ENCODE results near the gene SPATC1L.
"Not testable (repeated sequence)": the region's sequence is repeated elsewhere in the genome, so short reads cannot be mapped to it uniquely, and the experiment has no call there.

The SPATC1L gene

DNA sequence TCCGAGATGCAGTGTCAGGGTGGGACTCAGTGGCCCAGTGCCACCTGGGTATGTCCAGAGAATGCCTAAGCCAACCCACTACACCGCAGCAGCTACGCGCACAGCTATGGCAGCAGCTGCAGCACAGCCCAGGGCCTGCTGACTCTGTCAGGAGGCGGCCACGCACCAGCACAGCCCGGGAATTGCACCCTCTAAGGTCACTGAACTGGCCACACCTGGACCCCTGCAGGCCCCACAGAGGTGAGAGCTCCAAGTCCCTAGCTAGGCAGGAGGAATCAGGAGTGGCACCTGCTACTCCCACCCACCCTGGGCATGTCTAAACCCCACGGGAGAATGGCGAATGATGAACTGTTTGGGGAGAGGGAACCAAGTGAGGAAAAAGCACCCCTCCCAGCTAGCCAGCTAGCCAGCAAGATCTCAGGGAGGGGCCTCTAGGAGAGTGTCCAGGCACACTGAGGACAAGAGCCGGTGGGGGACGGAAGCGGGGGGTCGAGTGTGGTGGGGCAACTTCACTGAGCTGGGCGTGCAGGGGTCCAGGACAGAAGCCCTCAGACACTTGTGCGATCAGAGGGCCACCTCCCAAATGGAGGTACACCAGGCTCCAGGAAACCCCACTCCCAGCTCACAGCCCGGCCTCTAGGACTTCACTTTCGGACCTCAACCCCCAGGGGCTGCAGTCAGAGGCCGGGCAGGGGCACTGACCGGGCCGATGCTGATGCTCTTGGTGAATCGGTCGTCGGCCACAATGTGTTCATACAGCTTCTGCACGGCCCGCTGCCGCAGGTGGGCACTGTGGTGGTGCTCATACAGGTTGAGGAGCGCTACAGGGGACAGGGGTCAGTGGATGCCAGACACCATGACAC lies 30.4 kb upstream of the SPATC1L start:
- DNase-seq = no peak

DNA sequence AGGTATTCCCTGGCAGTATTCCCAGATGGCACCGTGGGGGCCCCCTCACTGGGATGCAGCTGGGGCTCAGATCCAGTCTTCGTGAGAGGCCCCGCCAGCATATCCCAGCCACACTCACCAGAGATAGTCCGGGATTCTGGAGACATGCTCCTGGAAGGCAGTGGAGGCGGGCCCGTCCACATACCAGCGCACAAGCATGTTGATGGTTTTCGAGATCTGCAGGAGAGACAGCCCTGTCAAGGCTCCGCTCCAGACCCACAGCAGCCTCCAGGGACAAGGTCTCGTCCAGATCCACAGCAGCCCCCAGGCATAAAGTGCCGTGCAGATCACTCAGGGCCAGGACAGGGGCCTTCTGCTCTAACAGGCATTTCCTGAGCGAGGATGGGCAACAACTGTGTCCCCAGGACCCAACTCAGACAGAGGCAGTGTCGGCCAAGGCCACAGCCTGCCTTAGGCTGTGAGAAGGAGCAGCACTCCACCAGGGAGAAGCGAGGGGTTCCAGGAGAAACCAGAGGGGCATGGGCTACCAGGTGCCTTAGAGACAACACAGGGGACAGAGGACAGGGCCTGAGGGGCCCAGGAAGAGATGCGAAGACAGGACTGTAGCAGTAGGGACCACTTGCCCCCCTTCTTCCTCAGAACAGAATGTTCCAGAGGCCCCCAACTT lies 29.5 kb upstream of the SPATC1L start:
- DNase-seq = no peak

DNA sequence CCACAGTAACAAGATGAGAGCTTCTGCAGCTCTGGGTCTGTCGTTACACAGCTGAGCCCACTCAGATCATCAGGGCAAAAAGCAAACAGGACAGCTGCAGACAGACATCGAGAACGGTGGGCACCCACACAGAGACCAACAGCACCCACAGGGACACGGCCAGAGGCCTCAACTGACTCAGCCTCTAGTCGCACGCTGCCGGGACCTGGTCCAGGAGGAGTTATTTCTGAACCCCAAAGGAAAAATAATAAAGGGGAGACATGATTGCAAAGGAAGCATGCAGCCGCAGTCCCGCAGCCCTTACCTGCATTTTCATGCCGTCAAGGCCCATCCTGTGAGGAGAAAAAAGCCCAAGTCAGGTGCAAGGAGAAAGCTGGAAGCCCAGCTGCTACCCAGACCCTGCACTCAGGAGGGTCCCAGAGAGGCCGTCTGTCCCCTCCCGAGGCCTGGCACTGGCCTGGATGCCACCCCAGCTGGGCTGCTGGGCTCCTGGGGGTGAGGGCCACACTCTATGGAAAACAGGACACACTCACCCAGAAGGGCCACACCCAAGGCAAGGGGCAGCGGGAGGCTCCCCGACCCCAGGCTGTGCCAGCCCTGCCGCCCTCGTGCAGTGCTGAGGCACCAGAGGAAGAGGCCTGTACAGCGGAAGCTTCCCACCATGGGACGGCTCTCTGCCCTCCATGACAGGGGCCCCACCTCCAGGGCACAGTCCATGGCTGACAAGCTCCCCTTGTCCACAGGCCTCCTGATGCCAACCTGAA lies 28.6 kb upstream of the SPATC1L start:
- no peak for DNase-seq

DNA sequence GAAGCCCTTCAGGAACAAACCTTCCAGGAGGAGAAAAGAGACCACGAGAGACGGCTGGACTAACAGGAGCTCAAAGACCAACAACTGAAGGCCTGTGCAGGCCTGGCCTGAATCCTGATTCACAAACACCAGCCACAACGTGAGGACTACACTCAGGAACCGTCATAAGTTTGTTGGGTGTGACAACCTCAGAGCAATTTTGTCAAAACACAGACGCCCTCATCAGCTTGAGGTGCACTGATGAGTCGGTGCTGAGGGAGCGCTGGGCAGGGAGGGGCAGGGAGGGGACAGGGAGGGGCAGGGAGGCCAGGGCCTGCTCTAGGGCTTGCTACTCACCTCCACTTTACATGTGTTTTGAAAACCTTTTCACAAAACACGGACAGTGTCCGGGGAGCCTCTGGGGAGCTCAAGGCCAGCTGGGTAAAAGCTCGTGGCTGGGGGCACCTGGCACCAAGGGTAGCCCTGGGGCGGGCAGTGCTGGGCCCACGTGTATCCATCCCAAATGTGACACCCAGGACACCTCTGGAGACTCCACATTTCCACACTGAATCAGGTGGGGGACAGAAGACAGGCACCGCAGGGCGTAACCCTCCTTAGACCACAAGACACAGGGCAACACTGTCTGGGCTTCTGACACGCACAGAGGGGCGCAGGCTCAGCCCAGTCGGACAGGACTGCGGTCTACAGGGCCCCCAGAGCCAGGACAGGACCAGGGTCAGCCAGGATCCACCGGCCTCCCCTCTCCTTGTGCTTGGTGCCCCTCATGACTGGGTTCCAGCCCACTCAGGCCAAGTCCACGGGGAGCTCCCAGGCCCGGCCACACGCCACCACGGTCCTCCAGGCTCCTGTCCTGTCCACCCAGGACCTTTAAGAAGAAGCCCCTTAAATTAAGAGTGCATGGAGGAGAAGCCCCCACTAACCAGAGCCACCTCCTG lies 27.8 kb upstream of the SPATC1L start:
- no peak for DNase-seq

DNA sequence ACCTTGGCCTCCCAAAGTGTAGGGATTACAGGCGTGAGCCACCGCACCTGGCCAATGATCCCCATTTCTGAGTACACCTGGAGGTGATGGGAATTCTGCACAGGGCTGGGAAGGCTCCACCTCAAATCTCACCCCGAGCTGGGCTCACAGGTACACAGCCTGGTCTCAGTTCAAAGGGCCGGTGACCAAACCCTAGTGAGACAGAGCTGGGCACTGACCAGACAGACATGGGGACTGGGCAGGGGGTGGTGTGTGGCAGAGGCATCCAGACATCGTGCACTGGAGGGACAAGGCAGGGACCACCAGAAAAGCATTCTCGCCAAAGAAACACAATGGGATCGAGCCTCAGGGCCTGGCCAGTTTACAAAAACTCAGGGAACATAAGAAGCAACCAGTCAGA lies 27.1 kb upstream of the SPATC1L start:
- no peak for DNase-seq

DNA sequence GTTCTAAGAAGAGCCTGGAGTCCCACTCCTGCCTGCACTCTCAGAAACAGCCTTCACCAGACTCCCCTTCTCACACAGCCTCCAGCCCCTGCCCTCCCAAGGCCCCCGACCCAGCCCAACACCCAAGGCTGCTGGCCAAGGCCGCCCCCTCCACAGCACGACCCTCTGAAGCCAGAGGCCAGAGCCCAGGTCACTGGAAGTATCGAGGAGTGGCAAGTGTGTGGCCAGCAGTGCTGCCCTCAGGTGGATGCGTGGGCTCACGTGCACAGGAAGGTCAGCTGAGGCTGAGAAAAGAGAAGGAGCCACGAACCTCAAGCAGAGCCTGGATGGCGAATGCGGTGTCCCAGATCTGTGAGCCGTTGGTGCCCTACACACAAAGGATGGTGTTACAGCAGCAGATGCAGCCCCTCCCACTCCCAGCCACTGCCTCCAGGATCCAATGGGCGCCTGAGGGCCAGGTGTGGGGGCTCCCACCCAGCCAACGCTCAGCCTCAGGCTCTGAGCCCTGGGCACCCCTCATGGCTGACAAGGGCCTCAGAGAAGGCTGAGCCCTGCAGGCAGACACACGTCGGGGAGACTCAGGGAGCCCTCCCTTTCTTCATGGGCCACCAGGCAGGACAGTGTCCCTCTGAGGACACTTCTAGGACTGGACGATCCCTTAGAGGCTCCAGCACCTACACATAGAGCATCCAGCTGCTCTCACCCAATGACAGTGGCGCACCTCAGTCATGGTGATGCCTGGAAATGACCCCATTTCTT lies 26.3 kb upstream of the SPATC1L start:
- DNase-seq = no peak

DNA sequence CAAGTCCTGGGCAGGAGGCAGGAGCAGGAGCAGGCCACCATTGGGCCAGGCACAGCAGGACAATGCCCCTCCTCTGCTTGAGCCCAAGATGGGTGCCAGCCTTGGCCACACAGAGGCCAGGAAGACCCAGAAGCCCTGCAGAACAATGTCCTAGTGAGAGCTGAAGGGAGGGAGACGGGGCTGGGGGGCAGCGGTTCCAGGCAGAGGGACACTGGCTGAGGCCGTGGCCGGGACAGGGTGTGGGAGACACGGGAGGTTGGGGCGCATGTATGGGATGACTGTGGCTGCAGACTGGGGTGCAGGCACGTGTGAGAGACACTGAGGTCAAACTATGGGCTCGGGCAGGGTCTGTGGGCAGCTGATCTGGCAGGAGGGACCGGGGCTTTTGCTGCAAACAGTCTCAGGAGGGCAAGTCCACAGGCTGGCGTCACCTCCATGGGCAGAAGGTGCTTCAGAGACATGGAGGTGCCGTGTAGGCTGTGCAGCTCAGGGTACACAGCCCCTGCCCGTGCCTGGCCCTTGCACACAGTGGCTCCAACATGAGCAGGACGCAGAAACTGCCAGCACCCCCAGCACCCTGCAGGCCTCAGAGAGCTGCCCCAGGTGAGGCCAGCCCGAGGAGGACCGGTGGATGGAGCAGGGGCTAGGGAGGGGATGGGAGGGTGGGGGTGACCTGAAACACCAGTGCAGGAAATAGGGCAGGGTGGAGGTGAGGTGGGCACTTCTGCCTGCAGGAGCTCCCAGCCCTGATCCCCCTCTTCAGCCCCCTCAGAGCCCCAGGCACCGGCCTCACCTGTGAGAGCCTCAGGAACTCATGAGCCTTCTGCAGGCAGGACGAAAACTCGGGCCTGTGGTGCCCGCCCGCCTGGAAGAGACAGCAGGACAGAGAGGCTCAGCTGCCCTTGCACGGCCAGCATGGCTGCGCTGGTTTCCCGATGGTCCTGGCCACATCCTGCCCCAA lies 24.8 kb upstream of the SPATC1L start:
- no peak for DNase-seq

DNA sequence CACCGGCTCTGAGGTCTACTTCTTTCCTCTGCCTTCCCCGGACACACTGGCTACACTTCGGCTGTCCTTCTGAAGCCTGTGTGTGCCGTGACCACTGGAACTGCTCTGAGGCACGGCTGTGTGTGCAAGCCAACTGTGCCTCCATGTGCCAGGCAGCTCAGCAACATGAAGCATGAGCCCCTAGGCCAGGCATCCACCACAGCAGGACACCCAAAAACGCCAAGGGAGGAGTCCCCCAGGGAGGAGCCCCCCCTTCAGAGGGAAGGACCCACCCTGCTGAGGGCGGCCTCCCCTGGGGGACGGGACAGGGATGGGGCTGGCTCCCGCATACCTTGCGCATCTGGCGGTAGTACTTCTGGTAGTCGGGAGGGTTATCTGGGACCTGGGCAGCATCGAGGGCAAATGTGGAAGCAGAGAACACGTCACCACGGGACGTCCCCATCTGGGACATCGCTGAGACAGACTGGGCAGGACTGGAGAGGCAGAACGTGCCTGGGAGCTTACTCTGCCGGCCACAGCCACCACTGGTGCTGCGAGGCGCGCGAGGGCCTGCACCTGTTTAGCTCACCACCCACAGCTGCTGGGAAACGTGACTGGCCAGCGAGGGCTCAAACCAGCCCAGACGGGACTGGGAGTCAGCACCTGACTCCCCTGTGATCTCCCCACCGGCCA lies 23.8 kb upstream of the SPATC1L start:
- DNase-seq = no peak

DNA sequence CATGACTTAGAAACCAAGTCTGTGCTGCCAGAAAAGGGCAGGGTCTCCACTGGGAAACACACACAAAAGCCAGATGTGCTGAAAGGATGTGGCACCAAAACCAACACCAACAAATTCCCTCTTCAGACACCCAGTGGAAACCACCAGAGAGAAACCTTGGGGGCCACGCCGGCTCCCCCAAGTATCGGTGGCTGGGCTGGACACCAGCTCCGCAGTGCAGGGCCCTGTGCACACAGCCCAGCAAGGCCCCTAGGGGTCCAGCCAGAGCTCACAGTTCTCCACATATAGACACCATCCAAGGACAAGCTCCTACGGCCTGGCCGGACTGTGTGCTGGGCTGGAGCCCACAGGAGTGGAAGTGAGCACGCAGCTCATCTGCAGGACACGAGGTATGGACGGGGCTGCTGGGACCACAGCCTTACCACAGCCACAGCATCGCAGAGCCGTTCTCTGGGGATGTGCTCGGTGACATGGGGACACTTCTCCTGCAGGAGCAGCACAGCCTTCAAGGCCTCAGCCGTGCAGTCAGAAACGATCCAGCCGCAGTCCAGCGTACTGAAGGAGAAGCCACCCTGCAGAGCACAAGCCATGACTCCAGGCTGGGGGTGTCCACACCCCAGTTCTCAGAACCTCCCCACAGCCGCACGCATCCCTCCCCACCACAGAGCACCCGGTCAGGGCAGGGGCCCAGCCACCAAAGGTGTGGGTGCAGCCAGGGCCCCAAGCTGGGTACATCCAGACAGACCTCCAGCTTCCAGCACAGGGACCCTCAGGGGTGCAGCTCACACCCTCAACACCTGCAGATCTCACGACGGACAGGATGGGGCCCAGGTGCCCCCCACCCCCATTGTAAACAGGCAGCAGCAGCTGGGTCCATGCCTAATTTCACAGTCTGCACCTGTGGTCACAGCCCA lies 23.0 kb upstream of the SPATC1L start:
- DNase-seq = no peak

DNA sequence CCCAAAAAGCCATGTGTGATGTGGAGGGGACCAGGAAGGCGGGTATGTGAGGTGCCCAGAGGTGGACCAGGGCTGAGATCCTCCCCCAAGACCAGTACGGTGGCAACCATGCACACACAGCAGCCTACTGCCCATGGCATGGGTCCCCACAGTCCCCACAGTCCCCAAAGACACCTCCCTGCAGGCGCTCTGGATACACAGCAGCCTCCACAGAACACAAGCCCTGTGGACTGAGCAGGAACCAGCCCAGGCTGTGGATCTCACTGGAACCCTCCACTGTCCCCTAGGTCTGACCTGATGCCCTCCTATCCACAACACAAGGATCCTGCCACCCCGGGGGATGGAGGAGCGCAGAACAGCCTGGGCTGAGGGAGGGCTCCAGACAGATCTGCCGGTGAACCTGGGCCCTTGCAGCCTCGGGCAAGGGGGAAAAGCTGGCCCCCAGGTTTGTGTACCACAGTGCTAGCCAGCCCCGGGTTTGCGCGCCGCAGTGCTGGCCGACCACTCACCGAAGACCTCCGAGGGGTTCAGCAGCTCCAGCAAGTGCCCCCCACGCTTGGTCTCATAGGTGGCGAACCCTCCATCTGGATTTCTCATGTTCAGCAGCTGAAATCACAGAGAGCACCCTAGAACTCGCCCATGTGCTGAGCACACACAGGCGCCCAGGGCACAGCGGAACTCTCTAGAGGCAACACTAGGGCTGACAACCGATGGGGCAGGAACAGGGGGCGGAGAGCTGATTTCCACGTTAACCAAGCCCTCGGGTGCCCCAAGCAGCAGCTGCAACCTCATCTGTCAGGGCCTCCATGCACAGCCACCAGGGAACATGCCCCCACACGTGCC lies 22.1 kb upstream of the SPATC1L start:
- DNase-seq = no peak

DNA sequence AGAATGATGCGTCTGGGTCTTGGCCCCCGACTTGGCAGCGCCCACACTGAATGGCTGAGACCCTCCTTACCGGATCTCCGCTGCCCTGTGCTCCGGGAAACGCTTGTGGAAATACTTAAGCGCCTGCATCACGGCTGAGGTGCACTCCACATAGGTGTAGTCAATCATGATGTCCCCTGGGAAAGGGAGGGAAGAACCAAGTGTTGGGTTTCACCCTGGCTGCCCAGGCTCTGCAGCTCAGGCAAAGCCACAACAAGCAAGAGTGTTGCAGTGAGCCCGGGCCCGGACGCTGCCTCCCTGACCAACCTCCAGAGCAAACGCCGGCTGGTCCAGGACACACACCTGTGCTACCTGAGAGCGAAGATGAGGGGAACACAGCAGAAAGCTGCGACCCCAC lies 21.5 kb upstream of the SPATC1L start:
- no peak for DNase-seq

DNA sequence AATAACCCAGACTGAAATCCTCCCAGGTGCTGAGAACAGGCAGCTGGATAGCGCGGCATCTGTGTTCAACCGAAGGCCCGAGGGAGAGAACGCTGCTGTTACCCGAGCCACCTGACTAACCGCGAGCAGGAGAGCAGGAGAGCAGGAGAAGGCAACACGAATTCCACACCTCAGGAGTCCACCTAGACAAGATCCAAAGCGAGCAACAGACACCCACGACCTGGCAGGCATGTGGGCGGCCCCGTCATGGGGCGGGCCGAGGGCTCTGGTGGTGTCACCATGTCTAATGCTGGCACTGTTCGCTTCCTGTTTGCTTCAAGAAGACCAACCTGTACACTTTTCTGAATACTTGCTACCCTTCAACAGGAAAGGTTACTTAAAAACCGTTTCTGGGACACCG lies 20.9 kb upstream of the SPATC1L start:
- DNase-seq = no peak

DNA sequence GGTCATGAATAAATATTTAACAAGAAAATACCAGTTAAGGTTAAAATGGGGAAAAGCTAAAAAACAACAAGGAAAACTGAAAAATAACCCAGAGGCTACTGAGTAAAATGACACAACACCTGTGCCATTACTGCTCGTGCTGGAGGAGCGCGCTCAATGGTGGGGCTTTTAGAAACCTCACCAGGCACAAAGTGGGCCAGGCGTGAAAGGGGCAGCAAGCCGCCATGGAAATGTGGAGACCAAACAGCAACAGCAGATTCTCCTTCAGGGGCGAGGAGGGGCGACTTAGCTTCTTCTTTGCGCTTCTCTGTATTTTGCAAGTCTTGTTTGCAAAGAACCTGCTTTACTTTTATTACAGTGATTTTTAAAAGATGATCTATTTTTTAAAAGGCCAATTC lies 18.9 kb upstream of the SPATC1L start:
- no peak for DNase-seq

DNA sequence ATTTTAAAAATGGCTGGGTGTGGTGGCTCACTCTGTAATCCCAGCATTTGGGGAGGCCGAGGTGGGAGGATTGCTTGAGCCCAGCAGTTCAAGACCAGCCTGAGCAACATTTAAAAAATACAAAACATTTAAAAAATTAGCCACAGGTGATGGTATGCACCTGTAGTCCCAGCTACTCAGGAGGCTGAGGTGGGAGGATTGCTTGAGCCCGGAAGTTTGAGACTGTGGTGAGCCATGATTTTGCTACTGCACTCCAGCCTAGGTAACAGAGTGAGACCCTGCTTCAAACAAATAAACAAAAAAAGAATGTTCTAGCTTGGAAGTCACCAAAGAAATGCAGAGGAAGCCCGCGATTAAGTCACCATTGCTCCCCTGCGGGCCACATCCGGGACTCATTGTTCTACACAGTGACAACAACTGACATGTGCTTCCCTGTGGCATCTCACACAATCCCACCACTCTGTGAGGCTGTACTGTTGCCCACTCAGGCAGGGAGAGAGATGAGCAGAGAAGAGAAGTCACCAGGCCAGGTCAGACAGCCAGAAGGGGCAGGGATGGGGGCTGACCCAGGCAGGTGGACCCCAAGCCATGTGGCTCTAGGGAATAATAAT lies 18.4 kb upstream of the SPATC1L start:
- no peak for DNase-seq

DNA sequence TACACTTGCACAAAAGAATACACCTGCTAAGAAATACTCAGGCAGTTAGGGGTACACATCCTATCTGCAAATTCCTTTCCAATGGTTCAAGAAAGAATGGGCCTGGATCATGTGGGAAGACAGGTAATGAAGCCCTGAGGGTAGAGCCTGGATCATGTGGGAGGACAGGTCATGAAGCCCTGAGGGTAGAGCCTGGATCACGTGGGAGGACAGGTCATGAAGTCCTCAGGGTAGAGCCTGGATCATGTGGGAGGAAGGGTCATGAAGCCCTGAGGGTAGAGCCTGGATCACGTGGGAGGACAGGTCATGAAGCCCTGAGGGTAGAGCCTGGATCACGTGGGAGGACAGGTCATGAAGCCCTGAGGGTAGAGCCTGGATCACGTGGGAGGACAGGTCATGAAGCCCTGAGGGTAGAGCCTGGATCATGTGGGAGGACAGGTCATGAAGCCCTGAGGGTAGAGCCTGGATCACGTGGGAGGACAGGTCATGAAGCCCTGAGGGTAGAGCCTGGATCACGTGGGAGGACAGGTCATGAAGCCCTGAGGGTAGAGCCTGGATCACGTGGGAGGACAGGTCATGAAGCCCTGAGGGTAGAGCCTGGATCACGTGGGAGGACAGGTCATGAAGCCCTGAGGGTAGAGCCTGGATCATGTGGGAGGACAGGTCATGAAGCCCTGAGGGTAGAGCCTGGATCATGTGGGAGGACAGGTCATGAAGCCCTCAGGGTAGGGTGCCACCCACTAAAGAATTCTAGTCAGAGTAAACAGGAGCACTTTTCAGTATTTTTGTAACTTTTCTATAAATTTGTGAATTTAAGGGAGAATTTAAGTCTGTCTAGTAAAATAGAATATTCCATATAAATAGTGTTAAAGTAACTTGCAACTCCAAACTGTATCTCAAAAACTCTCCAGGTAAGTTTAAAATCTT lies 16.9 kb upstream of the SPATC1L start:
- DNase-seq = not testable (repeated sequence)

Measured in GF-D8 (cell line).